Activated effector memory CD4-positive, alpha-beta T cell treated with anti-CD3 and anti-CD28 coated beads, Interleukin-2, amount 50 U/mL, for 16 hours (primary cell): Measurements from ENCODE around the gene TMEM8B.

ENCODE experiments used
- DNase-seq: peaks from one replicate; pipeline ENCODE4 v3.0.0-alpha.2; 2020

TMEM8B gene

DNA sequence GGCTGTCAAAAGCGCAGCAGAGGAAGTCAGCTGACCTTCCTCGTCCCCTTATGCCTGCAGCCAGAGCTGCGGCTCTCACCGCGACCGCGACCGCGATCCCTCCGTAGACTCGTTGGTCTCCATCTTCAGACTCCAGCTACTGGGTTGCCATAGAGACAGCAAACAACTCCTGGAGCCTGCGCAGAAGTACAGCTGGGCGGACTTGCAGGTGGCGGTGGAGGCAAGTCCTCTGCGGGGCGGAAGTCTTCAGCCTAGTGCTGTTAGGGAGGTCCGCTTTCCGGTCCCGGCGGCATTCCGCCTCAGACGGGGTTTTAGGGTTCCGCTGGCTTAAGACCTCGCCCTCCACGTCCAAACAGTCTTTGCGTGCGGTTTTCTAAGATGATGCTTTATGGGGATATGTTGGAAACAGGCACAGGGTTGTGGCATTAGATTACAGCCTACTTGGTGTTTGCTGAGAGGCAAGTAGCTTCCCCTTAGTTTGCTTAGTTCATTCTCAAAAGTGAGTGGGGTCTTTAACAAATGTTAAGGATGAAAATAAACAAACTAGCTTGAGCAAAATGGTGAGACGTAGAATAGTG lies 16.9 kb upstream of the TMEM8B start, which contains the start of gene SPAG8:
TSS of gene SPAG8 (minus strand) at position 238 of the 578 bp plus-strand sequence. CDS start at position 123, 115 bp downstream.
- DNase-seq = peak; percentile 98

DNA sequence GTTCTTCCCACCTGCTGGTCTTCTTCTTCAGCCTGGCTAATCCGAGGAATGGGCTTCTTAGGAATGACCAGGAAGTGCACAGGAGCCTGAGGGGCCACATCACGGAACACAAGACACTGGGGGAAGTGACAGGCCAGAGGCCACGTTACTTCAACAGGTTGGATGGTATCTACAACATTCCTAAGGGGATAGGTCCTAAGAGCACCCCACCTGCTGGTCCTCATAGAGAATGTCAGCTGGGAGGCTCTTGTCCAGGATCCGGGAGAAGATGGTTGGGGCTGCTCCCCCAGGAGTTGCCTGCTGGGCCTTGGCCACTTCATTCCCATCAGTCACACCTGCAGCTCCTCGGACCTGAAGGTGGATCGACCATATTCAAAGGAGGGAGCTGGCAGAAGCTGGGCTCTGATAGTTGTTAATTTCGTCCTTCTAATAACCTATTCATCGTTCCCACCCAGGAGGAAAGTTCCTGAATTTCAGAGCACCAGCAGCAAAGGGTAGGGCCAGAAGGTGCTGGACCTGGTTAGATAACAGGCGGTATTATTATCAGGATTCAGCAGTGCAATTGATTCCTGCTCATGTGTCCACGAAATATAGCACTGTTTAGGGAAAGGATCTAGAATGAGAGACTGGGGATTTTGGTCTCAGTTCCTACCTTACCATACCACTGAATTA lies 15.5 kb upstream of the TMEM8B start:
- DNase-seq = no peak

DNA sequence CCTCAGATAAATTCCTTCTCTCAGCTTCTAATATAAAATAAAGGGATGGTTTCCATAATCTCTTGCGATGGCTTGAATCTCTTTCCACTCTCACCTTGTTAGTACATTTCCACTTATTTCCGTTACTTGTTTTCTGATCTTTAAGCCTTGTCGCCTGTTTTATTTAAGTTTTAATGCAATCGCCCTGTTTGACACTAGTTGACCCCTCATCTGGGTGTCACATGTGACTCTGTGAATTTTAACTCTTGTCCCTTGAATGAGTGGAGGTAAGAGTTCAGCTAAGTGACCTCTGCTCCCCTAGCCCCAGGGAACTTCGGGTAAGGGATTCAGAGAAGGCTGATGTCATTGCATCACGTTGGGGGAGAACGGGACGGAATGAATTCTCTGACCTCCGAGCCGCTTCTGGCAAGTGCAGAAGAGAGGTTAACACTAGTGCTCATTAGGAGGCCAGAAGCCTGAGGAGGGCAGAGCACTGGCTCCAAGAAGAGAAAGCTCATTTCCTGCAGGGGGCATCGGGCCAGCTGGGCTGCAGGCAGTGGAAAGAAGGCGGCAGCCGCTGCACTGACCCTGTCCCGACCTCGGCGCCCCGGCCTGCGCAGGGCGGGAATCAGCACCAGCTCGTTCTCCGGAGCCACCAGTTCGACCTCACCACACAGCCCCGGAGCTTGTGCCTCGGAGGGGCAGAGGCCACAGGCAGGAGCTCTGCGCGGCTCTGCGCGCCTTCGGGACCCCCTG lies 14.8 kb upstream of the TMEM8B start:
- peak; percentile 75 for DNase-seq

DNA sequence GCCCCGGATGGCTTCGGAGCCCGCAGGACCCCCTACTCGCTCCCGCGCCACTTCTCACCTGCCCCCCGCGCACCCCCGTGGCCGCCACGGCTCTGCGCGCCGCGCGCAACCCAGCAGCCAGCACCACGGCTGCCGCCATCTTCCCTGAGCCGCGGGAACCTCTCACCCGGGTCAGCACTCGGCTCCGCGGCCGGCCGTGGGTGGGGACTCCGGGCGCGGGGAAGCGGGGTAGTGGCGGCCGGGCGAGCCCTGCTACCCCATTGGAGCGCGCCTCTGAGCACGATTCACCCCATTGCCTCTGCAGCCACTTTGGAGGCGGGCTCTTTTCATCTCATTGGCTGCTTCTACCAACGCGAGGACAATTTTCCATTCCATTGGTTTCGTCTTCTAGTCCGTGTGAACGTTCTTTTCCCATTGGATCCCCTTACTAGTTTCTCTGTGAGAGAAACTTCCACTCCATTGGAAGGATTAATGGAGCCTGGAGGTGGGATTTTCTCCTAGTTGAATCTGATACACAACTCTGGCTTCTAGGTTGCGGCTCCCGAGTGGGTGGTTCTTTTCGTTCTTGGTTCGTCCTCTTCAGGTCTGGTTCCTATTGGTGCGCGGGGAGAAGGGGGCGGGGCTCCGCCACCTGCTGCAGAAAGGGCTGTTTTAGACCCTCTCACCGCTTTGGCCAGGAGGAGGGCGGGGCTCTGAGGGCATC lies 14.0 kb upstream of the TMEM8B start, which contains the start of gene HINT2:
TSS of gene HINT2 (minus strand) at position 202 of the 703 bp plus-strand sequence. CDS start at position 139, 63 bp downstream.
- DNase-seq = peak; percentile 99

DNA sequence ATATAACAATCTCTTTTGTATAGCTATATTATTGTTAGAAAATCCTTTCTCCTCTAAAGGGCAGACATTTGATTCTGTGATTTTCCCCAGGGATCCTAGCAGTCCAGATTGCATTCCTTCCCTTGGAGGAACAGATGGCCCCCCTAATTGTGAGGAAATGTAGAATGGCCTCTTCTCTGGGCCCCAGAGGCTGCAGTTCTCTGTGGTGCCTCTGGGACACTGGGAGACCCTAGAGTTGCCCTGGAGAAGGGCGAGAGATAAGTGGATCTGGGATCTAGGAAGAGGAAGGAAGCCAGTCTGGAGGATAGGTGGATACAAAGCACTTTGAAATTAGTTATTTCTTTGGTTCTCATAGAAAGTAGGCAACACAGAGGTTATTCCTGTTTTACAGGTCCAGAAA lies 12.3 kb upstream of the TMEM8B start:
- DNase-seq = no peak

DNA sequence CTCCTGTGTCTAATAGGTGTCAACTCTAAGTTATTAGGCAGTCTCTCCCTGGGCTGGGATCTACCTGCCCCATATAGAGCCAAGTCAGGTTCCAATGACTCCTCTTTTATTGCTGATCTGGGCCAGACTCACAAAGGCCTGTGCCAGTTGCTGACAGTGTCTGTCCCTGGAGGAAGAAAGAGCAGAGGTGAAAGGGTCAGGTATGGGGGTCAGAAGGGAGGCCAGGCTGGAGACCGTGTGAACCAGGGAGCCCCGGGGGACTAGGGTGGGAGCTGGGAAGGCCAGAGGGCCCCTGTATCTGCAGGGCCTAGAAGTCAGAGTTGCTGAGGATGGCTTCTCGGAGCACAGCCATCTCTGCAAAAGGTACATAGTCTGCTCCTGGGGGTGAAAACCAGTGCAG lies 10.7 kb upstream of the TMEM8B start:
- no peak for DNase-seq

DNA sequence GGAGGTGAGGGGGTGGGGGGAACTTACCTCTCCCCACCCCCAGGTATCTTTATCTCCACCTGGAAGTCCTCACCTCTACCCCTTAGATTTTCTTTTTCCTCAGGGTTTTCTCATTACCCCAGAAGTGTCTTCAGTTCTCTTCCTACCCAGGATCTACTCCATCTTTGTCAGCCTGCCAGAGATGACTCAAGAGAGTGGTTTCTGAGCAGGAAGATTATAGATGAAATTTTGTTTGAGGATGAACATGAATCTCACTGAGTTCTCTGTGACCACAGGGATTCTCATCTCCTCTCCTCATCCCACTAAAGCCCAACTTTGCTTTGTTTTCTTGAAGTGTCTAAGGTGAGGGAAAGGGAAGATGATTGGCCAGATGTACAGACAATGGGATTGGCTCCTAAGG lies 9.0 kb upstream of the TMEM8B start:
- DNase-seq = no peak

DNA sequence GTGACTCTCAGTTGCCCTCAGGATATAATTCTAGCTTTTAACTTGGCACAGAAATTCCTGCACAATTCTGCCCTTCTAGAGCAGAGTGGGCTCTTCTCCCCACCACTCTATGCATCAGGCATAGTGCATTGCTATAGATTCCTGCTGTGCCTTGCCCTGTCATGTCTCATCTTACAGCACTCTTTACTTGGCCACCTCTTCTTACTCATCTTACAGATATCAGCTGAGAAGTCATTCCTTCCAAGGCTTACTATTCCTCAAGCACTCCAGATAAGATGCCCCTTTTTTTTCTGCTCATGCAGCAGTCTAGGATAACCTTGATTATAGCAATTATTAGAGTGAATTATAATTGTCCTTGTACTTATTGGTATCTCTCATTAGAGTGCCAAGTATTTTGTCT lies 6.1 kb upstream of the TMEM8B start:
- DNase-seq = no peak

DNA sequence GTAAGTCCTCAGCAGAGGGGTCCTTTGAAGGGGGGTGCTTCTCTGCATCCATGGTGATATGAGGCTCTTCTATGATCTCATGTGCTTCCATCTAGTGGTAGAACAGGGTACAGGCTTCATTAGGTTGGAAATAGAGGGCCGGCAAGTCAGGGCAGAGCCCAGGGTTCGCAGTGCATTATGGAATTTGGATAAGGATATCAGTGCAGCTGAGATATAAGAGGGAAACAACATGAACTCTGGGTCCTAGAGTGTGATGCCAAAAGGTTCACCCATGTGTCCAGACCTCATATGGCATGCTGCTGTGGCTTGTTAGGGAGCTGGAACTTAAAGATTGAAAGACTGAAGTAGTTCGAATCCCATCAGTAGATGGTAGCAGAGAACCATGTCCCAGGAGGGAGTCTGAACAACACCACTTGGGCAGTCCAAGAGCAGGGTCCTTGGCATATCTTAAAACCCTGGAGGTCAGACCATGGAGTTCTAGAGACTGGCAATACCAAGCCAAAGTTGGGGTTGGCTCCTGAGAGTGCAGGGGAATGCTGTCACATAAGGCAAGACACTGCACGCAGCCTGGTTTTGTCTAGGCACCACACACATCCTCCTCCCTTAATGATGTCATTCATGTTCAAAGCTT lies 2.8 kb upstream of the TMEM8B start:
- DNase-seq = no peak

DNA sequence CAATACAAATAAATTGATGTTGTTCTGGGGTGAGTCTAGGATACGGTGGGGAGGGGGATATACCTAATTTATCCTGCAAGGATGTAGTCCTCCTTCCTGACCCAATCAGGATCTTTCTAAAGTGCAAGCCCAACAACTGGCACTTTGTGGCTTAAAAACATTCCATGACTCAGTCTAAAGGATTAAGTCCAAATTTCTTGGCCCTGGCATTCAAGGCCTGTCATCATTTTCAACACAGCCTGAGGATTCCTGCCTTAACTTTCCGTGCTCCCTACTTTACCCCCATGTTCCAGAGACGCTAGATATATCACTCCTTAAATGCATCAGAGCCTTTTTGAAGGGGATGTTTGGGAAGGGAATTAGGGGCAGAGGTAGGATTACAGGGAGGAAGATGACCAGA lies 1.5 kb upstream of the TMEM8B start:
- no peak for DNase-seq

DNA sequence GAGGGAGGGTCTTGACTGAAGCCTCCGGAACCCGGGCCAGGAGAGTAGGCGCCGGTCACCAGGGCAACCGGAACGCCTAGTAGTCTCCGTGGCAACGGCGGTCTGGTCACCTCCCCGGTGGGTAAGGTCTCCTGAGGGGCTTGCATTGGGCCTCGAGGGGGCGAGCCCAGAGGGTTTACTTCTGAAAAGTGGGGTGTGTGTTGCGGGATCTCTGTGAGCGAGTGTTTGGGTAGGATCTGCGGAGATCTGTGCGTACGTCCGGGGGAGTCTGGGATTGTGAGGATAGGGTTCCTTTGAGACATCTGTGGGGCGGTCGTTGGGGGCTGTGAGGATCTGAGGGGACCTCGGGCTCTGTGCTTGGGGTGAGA lies 328 bp upstream of the TMEM8B start, which contains the start of gene FAM221B:
TSS of gene FAM221B (minus strand) at position 17 of the 368 bp plus-strand sequence. CDS start 2,571 bp downstream, outside the sequence.
- DNase-seq = peak; percentile 77

DNA sequence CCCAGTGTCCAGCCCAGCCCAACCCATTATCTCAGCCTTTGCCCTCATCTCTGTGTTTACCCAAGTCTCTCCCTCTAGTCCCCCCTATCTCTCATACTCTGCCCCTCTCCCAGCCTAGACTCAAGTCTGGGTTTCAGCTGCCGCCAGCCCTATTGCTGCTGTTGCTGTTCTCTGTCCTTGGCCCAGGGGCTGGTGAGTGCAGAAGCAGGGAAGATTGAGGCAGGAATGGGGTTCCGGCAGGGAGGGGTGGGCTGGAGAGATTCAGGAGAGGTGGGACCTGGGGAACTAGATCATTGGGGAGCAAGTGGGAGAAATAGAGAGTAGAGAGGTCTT lies 702 bp downstream of the TMEM8B start:
- DNase-seq = no peak

DNA sequence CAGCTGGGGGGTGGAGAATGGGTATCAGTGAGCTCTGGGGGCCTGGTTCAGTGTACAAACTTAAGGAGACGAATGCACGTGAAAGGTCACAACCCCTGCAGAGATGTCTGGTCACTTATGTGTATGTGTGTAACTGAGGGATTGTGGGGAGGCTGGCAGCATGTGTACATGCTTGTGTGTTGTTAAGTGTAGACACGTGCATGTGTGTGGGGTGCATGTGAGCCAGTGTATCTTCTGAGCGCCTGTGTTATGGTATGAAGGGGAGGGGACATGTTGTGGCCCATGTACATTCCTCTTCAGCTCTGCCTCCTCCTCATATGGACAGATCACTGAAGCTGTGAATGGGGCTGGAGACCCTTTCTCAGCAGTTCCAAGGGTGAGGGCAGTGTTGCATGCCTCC lies 2.0 kb downstream of the TMEM8B start:
- peak; percentile 49 for DNase-seq

DNA sequence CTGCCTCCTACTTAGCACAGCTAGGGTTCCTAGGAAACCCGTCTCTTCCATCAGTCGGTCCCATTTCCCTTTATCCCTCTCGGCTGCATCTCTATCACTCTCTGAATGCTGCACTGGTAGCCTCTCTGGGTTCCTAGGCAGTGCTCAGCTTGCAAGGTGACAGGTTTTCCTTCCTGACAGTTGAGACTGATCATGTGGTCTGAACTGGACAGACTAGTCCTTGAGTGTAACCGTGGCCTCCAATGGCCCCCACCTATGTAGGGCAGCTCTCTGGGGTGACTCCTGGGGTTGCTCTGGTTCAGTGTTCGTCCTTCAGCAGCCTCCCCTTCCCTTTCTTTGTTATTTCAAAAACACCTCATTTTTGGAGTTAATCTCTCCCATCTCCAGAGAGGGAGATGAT lies 3.8 kb downstream of the TMEM8B start:
- peak; percentile 21 for DNase-seq

DNA sequence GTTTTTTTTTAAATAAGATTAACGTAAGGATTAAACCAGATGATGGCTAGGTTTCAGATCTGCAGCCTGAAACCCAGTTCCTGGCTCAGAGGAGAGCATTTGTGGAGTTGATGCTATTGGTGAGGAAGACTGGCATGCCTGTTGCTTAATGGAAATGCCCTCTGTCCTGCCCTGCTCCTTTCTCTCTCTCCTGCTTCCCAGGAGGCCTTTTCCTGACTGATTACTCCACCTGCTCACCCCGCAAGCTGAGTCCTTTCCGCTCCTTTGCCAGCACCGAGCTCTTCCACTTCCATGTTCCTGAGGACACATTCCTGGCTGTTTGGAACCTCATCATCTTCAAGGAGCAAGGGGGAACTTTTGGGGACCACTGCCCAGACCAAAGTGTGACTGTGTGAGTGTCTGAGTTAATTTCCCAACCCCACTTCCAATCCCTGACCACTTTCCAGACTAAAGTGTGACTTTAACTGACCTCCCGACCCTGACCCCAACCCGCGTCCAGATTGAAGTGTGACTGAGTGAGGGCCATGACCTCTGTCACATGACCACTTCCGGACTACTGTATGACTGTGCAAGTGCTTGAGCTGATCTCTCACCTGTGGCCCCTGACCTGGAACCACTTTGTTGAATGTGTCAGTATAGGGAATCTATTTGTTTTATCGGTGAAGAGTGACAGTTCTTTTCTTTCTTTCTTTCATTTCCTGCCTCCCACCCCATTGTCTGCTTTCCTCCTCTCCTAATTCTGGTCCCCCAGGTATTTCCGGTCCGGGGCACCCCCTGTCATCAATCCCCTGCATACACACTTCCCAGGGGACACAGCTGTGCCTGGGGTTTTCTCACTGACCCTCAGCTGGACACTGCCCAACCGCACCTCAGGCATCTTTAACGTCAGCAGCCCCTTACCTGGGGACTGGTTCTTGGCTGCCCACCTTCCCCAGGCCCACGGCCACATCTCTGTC lies 5.5 kb downstream of the TMEM8B start:
- DNase-seq = no peak

DNA sequence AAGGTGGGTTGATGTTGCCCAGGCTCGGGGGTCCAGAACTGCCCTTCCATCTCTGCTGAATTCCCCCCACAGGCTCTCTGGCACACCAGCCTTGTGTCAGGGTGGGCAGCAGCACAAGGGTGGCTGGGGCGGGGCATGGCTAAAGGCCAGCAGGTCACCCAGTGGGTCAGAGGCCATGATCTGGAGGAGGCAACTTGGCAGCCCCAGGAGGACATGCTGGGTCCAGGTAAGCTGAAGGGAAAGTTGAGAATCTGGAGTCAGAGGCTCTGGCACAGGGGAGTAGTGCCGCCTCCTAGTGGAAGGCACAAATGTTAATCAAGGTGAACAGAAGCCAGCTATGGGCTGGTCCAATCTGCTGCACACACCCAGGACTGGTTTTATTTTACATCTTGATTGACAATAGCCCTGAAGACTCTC lies 6.2 kb downstream of the TMEM8B start:
- no peak for DNase-seq

DNA sequence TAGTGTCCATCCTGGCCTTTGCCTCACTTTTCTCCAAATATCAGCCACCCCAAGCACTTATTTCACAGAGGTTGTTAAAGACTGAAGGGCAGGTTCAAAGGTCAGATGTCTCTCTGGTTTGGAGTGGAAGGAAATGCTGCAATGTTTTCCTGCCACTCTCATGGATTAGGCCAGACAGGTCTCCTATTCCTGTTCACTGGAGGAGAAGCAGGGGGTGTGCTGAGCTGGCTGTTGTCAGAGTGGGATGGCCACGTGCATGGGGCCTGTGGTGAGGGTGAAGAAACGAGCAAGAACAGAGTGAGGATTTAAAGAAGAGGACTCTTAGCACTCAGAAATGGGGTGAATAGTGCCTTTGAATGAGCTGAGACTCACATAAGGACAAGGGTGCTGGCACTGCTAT lies 6.7 kb downstream of the TMEM8B start:
- no peak for DNase-seq

DNA sequence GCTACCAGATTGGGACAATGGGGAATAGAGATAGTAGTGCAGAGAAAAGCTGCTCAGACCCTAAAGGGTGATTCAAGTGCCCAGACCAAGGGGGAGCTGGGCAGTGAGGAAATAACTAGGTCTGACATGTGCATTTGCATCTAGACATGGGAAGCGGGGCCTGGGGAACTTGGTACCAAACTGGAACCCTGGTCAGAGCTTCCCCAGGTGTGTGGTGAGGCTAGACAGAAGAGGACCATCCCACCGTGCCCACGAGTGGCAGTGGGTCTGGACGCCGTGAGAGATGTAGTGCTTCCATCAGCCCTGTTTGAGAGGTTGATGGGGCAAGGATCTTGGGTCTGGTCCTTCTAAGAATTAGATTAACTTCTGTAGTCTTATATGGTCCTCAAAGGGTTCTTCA lies 7.6 kb downstream of the TMEM8B start:
- no peak for DNase-seq

DNA sequence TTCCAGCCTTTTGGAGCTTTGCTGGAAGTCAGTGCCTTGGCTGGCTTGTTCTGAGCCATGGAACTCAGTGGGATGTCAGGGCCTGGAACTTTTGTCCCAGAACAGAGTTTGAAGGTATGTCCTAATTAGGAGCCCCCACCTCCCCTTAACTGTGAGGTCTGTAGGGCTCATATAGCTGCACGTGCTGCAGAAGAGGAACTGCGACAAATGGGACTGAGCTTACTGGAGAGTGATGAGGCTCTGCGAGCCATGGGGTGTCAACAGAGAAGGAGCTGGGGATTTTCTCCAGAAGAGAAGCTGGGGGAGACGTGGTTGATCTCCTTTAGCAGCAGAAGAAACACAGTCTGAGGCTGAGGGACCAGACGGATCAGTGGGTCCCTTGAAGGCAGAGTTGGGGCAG lies 10.9 kb downstream of the TMEM8B start:
- no peak for DNase-seq

DNA sequence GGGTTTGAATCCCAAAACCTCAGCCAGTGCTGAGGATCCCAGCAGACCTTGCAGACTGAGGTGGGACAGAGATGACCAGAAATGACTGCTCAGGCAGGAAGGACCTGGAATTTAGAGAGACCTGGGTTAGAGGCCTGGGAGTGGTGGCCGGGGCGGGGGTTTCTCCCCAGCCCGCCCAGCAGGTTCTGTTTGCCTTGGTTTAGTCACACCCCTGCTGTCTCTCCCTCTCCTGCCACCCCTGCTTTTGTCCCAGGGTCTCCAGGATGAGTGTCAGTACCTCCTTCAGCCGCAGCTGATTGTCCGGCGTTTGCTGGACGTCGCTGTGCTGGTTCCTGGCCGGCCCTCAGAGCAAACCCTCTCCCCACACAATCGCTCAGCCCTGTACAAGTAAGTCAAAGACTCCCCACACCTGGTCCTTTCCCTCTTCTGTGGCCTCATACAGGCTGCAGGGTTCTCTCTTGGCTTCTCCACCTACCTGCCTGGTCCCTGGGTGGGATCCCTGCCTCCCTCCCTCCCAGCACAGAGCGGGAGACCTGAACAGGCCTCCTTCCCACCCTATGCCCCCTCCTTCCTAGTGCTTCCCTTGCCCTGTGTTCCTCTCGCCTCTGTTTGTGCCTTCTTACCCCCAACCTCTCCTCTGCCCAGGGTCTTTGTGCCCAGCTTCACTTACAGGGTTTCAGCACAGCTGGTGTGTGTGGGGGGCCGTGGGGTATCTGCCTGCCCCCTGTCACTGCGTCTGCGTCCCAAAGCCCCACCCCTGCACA lies 12.0 kb downstream of the TMEM8B start:
- no peak for DNase-seq

DNA sequence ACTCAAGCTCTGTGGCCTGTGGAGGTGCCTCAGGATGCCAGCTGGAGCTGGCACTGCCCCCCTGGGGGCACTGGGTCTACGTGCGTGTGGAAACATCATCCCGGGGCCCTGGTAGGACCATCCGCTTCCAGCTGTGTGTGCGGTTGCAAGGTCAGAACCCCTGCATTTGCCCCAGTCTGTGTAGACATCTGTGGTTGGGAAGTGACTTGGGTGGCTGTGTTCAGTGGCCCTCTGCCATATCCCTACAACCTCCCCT lies 12.5 kb downstream of the TMEM8B start:
- DNase-seq = no peak
